K562 (cell line): ENCODE measurements around the gene NAT10. TPM values are rescaled to one million over a fixed set of nuclear protein-coding genes. Genes with fewer than 3 reads are reported as not detected.

Source experiments
- ATAC-seq: fragments of 200-7000 bp; cut with Tn5 transposase; 3 replicates; pipeline ENCODE4 v1.9.1; 2020; ENCODE audit warnings: moderate library complexity
- BruUV-seq: library from RNA; stranded (reverse); fragments of 400-500 nt; replicated peaks from 2 replicates; lab custom pipeline; 2021; lab: Mats Ljungman, UMichigan
- CTCF ChIA-PET: fragments of 300-600 bp; formaldehyde crosslinking; extraction: SDS; loops from one replicate; lab custom pipeline; 2021; ENCODE audit warnings: low intra/inter-chr PET ratio; lab: Yijun Ruan, JAX
- POLR2A ChIA-PET: fragments of 300-600, 350-650 bp; sonication (Branson Sonifier 250); formaldehyde crosslinking; extraction: SDS; loops from one replicate; lab custom pipeline; 2021; ENCODE audit warnings: antibody characterized with exemption, inconsistent platforms; lab: Yijun Ruan, JAX
- DNase-seq, 4 experiments: peaks; one replicate each; pipeline versions ENCODE4 v3.0.0 to v3.0.0-alpha.2; 2011 to 2018; ENCODE audit warnings: low spot score in 3 of 4, mixed read lengths in 3 of 4; ENCODE audit errors: extremely low read depth in 1 of 4
- FAIRE-seq: peaks from 2 replicates; lab custom pipeline; 2011; peaks lifted over from hg19 to GRCh38; lab: Jason Lieb, UNC
- H2AFZ ChIP-seq: 2 replicates; pipeline ENCODE4 v1.6.0; 2011; ENCODE audit warnings: low read depth, low read length, control low read depth, inconsistent platforms
- H3K27ac ChIP-seq: fragments of 200-600 bp; 3 replicates; pipeline ENCODE4 v1.8.0; 2011; ENCODE audit warnings: low read depth, mild to moderate bottlenecking, control low read depth, inconsistent platforms, low read length, moderate library complexity, mixed read lengths; ENCODE audit errors: extremely low read depth
- H3K27me3 ChIP-seq, 2 experiments: fragments of 300-600 bp in 1 of 2; 2 replicates in 1 of 2; 3 replicates in 1 of 2; pipeline versions ENCODE4 v1.6.0 to v1.8.0; 2011; ENCODE audit warnings: inconsistent platforms in 2 of 2, low read length in 2 of 2, mild to moderate bottlenecking in 1 of 2, mixed read lengths in 1 of 2, moderate library complexity in 1 of 2; ENCODE audit not compliant: control insufficient read depth in 2 of 2, insufficient read depth in 2 of 2
- H3K36me3 ChIP-seq: fragments of 300-600 bp; 3 replicates; pipeline ENCODE4 v1.8.0; 2011; ENCODE audit warnings: mild to moderate bottlenecking, low read length, inconsistent platforms; ENCODE audit not compliant: control insufficient read depth, insufficient read depth
- H3K4me1 ChIP-seq, 2 experiments: fragments of 200-600 bp in 1 of 2; replicated peaks in 1 of 2; 2 replicates in 1 of 2; 3 replicates in 1 of 2; pipeline versions ENCODE4 v1.5.1 to v1.8.0; 2011; ENCODE audit warnings: inconsistent platforms in 2 of 2, low read length in 2 of 2, mild to moderate bottlenecking in 1 of 2, mixed read lengths in 1 of 2, moderate library complexity in 1 of 2; ENCODE audit not compliant: control insufficient read depth in 2 of 2, insufficient read depth in 2 of 2
- H3K4me2 ChIP-seq: 2 replicates; pipeline ENCODE4 v1.6.1; 2011; ENCODE audit warnings: low read length, control low read depth, inconsistent platforms, mixed read lengths; ENCODE audit not compliant: insufficient read depth
- H3K4me3 ChIP-seq: fragments of 200-600 bp; sonication (generic), shearing (Covaris generic); 2 replicates; pipeline ENCODE4 v1.5.1; 2016; ENCODE audit warnings: control low read depth, inconsistent platforms
- H3K79me2 ChIP-seq: fragments of 200-600 bp; 3 replicates; pipeline ENCODE4 v1.8.0; 2011; ENCODE audit warnings: low read length, inconsistent platforms; ENCODE audit not compliant: control insufficient read depth, insufficient read depth
- H3K9ac ChIP-seq, 2 experiments: 2 replicates each; pipeline versions ENCODE4 v1.6.0 to v1.6.1; 2011; ENCODE audit warnings: low read depth in 2 of 2, low read length in 2 of 2, control low read depth in 1 of 2, inconsistent platforms in 1 of 2, mild to moderate bottlenecking in 1 of 2, mixed read lengths in 1 of 2; ENCODE audit not compliant: insufficient read depth in 1 of 2
- H3K9me1 ChIP-seq: one replicate; pipeline ENCODE4 v1.6.0; 2011; ENCODE audit warnings: inconsistent platforms, mild to moderate bottlenecking, low read length, moderate library complexity; ENCODE audit not compliant: control insufficient read depth, insufficient read depth
- H3K9me3 ChIP-seq: replicated peaks from 2 replicates; pipeline ENCODE4 v1.5.1; 2011; ENCODE audit warnings: low read depth, low read length, inconsistent platforms; ENCODE audit not compliant: control insufficient read depth, insufficient read depth
- H4K20me1 ChIP-seq: replicated peaks from 2 replicates; pipeline ENCODE4 v1.6.1; 2011; ENCODE audit warnings: low read length, inconsistent platforms, mixed read lengths; ENCODE audit not compliant: control insufficient read depth, insufficient read depth
- BHLHE40 ChIP-seq: IDR thresholded peaks from 2 replicates; pipeline ENCODE4 v1.6.1; 2011; ENCODE audit warnings: low read length, improper control_type of control experiment
- BRD9 ChIP-seq: fragments of 450-650 bp; IDR thresholded peaks from 2 replicates; pipeline ENCODE4 v1.6.1; 2018; ENCODE audit warnings: low read depth; ENCODE audit not compliant: partially characterized antibody
- DDX20 ChIP-seq: fragments of 450-650 bp; IDR thresholded peaks from 2 replicates; pipeline ENCODE4 v1.6.1; 2016; ENCODE audit warnings: missing genetic modification characterization, low read depth, mild to moderate bottlenecking, missing compliant biosample characterization, moderate library complexity
- DIDO1 ChIP-seq: fragments of 450-650 bp; IDR thresholded peaks from 2 replicates; pipeline ENCODE4 v1.6.1; 2016; ENCODE audit warnings: low read depth, missing biosample characterization, missing genetic modification characterization
- DNMT1 ChIP-seq: fragments of 450-650 bp; IDR thresholded peaks from 2 replicates; pipeline ENCODE4 v1.6.1; 2016; ENCODE audit warnings: antibody characterized with exemption, mild to moderate bottlenecking
- HMG20A ChIP-seq: fragments of 450-650 bp; formaldehyde crosslinking; conservative IDR thresholded peaks from 2 replicates; pipeline ENCODE4 v1.4.0; 2020; ENCODE audit warnings: mild to moderate bottlenecking, mixed read lengths
- HMGN3 ChIP-seq: IDR thresholded peaks from 2 replicates; pipeline ENCODE4 v1.6.1; 2011; ENCODE audit warnings: borderline replicate concordance, low read depth, mild to moderate bottlenecking, mixed read lengths, low read length; ENCODE audit not compliant: insufficient read length; ENCODE audit errors: extremely low read depth
- MAFK ChIP-seq: IDR thresholded peaks from 2 replicates; pipeline ENCODE4 v1.6.1; 2011; ENCODE audit warnings: low read length, improper control_type of control experiment
- NCOR1 ChIP-seq: fragments of 450-650 bp; IDR thresholded peaks from 2 replicates; pipeline ENCODE4 v1.6.1; 2016; ENCODE audit warnings: mild to moderate bottlenecking, moderate library complexity
- TAF1 ChIP-seq: IDR thresholded peaks from 2 replicates; pipeline ENCODE4 v1.6.1; 2011; ENCODE audit warnings: mild to moderate bottlenecking, low read length, moderate library complexity; ENCODE audit not compliant: insufficient read depth, control insufficient read depth, severe bottlenecking; ENCODE audit errors: extremely low read depth
- TCF3 ChIP-seq: sonication (generic); formaldehyde crosslinking; IDR thresholded peaks from 2 replicates; pipeline ENCODE4 v1.4.0; 2020; ENCODE audit warnings: mild to moderate bottlenecking, missing genetic modification reagents
- ZNF445 ChIP-seq: fragments of 250-450 bp; sonication (Bioruptor Pico); IDR thresholded peaks from 2 replicates; pipeline ENCODE4 v1.4.0; 2020; ENCODE audit warnings: low read depth, mild to moderate bottlenecking, moderate library complexity
- WGBS: fragments of 100-300 bp; shearing (Covaris generic); methylation state at CpG from one replicate; pipeline ENCODE4 v1.1.6; 2016; ENCODE audit warnings: low coverage, mixed read lengths; ENCODE audit not compliant: insufficient coverage; ENCODE audit errors: missing lambda C conversion rate; 5-methylcytosine and 5-hydroxymethylcytosine counted together
- in situ Hi-C: fragments of 300-500 bp; cut with MboI; formaldehyde crosslinking; loops from 4 replicates; pipeline ENCODE4 v1.15.0; 2018; ENCODE audit warnings: inconsistent platforms, mixed read lengths
- intact Hi-C: fragments of 100-400 bp; cut with micrococcal nuclease; formaldehyde crosslinking; loops from 2 replicates; pipeline ENCODE4 v1.14.2; 2022
- polyA plus RNA-seq, 8 experiments: library from polyadenylated mRNA; depleted of rRNA in 4 of 8; stranded (reverse) in 5 of 8; unstranded in 3 of 8; fragments of >200 nt; fragmentation: Nextera tagmentation in 2 of 8; fragmentation: Illumina TruSeq in 1 of 8; extraction: Ambion mirVana in 2 of 8; extraction: Trizol in 1 of 8; gene quantifications; 2 replicates each; pipeline versions ENCODE4 v1.2.1 to v1.2.3, GENCODE V29; 2011 to 2014; ENCODE audit warnings: inconsistent platforms in 1 of 8, missing spikeins in 1 of 8
- total RNA-seq, 7 experiments: library from RNA; depleted of rRNA in 6 of 7; stranded (reverse); fragments of >200 nt in 6 of 7; fragmentation: Illumina TruSeq in 2 of 7; extraction: Trizol in 2 of 7; gene quantifications; 2 replicates each; pipeline versions ENCODE4 v1.2.1 to v1.2.3, GENCODE V29; 2011 to 2021; ENCODE audit warnings: low replicate concordance in 1 of 7
- TF ChIP-seq, protein P1 (sequence below): IDR thresholded peaks from 2 replicates; pipeline ENCODE4 v1.6.1; 2011; ENCODE audit warnings: borderline replicate concordance, low read depth, mild to moderate bottlenecking, moderate library complexity, low read length; ENCODE audit not compliant: insufficient read depth, poor library complexity, severe bottlenecking
- TF ChIP-seq, protein P2 (sequence below): fragments of 250-450 bp; sonication (Bioruptor Pico); IDR thresholded peaks from 2 replicates; pipeline ENCODE4 v1.8.0; 2022; ENCODE audit warnings: inconsistent platforms
- TF ChIP-seq, protein P3 (sequence below), 2 experiments: IDR thresholded peaks; 2 replicates each; pipeline ENCODE4 v1.6.1; 2011; ENCODE audit warnings: borderline replicate concordance in 1 of 2, control low read depth in 1 of 2, low read depth in 1 of 2, low read length in 1 of 2, mild to moderate bottlenecking in 1 of 2, mixed read lengths in 1 of 2, moderate library complexity in 1 of 2; ENCODE audit not compliant: insufficient read depth in 1 of 2, insufficient read length in 1 of 2, poor library complexity in 1 of 2, severe bottlenecking in 1 of 2; ENCODE audit errors: extremely low read depth in 1 of 2

The NAT10 gene
- total and polyA plus RNA-seq, 9 of the 15 experiments (the other 6 are each of a cell fraction or from before 2014, with no cell fraction given), result 55.4 to 125 (median 86.3) TPM

DNA sequence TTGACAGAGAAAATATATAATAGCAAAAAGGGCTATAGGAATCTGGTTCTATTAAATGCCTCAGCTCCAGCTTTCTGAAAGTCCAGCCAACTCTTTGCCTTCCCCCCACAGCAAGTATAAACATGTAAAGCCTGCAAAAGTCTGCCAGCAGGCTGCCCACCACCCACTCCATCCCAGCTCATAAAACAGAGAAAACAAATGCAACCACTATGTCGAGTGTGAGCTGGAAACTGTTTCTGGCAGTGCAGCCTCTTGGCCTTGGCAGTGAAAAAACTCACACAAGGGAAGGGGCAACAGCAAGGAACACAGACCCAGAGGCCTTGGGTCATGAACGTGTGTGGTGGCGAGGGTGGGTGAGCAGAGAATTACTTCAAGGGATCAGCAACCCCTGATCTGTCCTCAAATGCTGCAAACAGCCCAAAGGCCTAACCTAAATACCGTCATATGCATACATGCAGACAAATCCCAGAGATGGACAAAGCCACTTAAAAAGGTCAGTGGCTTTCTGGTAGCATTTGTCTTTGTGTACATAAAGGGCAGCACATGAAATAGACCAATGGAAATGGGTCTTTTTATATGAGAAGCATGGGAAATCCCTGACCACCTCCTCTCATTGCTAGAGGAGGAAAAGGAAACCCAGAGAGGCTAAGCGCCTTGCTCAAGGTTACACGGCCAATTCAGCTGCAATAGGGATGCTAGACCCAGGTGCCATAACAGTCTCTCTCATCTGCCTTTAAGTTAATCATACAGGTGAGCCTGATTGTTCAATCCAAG is 74.8 kb downstream of the NAT10 start:
- Histone ChIP-seq H3K4me1 (no peaks in the 10 kb centered on the region), H2AFZ (no peak overlapping the region), H3K79me2 (no peaks in the 10 kb centered on the region), H4K20me1 (peaks cover 1% of the 10 kb centered on the region; the same call in 1 of the 2 replicates), H3K27me3 (peaks cover 27 to 56% of the 10 kb centered on the region in 2 experiments; a peak in 4 of 5 replicates), H3K9ac (no peak overlapping the region), H3K9me1 (no peaks in the 10 kb centered on the region), H3K4me2 (no peak overlapping the region), H3K4me3 (no peak overlapping the region), H3K36me3 (no peaks in the 10 kb centered on the region), H3K27ac (no peak overlapping the region), H3K9me3 (no peaks in the 10 kb centered on the region)
- CTCF ChIA-PET, result interaction anchor here (0.7 kb wide), 1 partner anchor 12 kb away, joined by 3 read pairs; no protein-coding TSS in a partner anchor
- intact Hi-C loops (no loop called here), in situ Hi-C loops (no loop called here)
- POLR2A ChIA-PET, result interaction anchor here (0.5 to 1.0 kb wide), 3 partner anchors 11 to 141 kb away, joined by 3 read pairs; no protein-coding TSS in a partner anchor
- ATAC-seq, result no peak
- FAIRE-seq, result no peak
- 6% methylated on average over 6 of the region's 6 CpGs for WGBS
- no TSS peak for BruUV-seq
- no peak for DNase-seq
- TF ChIP-seq TAF1 (no peak), DNMT1 (no peak), MAFK (no peak), BHLHE40 (no peak), TCF3 (CRISPR knock-in tag) (no peak), DIDO1 (tag) (no peak), BRD9 (no peak), HMG20A (CRISPR knock-in tag) (no peak), DDX20 (no peak), HMGN3 (no peak), NCOR1 (no peak), ZNF445 (no peak)
- TF ChIP-seq, protein P1, sequence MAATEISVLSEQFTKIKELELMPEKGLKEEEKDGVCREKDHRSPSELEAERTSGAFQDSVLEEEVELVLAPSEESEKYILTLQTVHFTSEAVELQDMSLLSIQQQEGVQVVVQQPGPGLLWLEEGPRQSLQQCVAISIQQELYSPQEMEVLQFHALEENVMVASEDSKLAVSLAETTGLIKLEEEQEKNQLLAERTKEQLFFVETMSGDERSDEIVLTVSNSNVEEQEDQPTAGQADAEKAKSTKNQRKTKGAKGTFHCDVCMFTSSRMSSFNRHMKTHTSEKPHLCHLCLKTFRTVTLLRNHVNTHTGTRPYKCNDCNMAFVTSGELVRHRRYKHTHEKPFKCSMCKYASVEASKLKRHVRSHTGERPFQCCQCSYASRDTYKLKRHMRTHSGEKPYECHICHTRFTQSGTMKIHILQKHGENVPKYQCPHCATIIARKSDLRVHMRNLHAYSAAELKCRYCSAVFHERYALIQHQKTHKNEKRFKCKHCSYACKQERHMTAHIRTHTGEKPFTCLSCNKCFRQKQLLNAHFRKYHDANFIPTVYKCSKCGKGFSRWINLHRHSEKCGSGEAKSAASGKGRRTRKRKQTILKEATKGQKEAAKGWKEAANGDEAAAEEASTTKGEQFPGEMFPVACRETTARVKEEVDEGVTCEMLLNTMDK, result no peak
- TF ChIP-seq, protein P2, sequence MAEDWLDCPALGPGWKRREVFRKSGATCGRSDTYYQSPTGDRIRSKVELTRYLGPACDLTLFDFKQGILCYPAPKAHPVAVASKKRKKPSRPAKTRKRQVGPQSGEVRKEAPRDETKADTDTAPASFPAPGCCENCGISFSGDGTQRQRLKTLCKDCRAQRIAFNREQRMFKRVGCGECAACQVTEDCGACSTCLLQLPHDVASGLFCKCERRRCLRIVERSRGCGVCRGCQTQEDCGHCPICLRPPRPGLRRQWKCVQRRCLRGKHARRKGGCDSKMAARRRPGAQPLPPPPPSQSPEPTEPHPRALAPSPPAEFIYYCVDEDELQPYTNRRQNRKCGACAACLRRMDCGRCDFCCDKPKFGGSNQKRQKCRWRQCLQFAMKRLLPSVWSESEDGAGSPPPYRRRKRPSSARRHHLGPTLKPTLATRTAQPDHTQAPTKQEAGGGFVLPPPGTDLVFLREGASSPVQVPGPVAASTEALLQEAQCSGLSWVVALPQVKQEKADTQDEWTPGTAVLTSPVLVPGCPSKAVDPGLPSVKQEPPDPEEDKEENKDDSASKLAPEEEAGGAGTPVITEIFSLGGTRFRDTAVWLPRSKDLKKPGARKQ (CRISPR knock-in tag), result no peak
- TF ChIP-seq, protein P3, sequence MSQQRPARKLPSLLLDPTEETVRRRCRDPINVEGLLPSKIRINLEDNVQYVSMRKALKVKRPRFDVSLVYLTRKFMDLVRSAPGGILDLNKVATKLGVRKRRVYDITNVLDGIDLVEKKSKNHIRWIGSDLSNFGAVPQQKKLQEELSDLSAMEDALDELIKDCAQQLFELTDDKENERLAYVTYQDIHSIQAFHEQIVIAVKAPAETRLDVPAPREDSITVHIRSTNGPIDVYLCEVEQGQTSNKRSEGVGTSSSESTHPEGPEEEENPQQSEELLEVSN (IDR thresholded peaks at IDR 0.05; ENCODE audit: borderline replicate concordance in 1 of 2, extremely low read depth in 1 of 2, insufficient read depth in 1 of 2, insufficient read length in 1 of 2, low read depth in 1 of 2, low read length in 1 of 2, poor library complexity in 1 of 2, severe bottlenecking in 1 of 2), result no peak
